HG03095 (cell line): ENCODE results near the gene GIGYF1.
"Not testable (repeated sequence)": the region's sequence is repeated elsewhere in the genome, so short reads cannot be mapped to it uniquely, and the experiment has no call there.

Source experiments
- ATAC-seq: cut with Tn5 transposase; IDR thresholded peaks from one replicate; pipeline ENCODE4 v1.9.1; 2021; ENCODE audit warnings: moderate library complexity; ENCODE audit not compliant: unreplicated experiment

GIGYF1 gene

GRCh38 chr7:100673302-100673941 is 20.6 kb downstream of the GIGYF1 start, which contains the start of gene GNB2:
Gene GNB2, plus strand, starts transcription at chr7:100673740. Its CDS starts 2,526 bp downstream, at chr7:100676266.
- ATAC-seq = peak; percentile 45

- no peak for ATAC-seq
Measured at GRCh38 chr7:100671353-100672327, 22.4 kb downstream of the GIGYF1 start.

GRCh38 chr7:100670074-100670473 is 24.0 kb downstream of the GIGYF1 start:
- no peak for ATAC-seq

GRCh38 chr7:100669106-100669505 is 24.9 kb downstream of the GIGYF1 start:
- ATAC-seq = not testable (repeated sequence)

- no peak for ATAC-seq
Measured at GRCh38 chr7:100668069-100668449, 26.0 kb downstream of the GIGYF1 start.

GRCh38 chr7:100667331-100668068 is 26.6 kb downstream of the GIGYF1 start:
- ATAC-seq = no peak

- ATAC-seq = no peak
Measured at GRCh38 chr7:100665168-100665726, 28.8 kb downstream of the GIGYF1 start.

- not testable (repeated sequence) for ATAC-seq
Measured at GRCh38 chr7:100662194-100662776, 31.8 kb downstream of the GIGYF1 start.

GRCh38 chr7:100655908-100656674 is 38.0 kb downstream of the GIGYF1 start, which contains the start of gene ACTL6B:
Gene ACTL6B, minus strand, starts transcription at chr7:100656448. Its CDS starts 94 bp downstream, at chr7:100656354.
- ATAC-seq = no peak

GRCh38 chr7:100654908-100655831 is 38.9 kb downstream of the GIGYF1 start:
- no peak for ATAC-seq

GRCh38 chr7:100649826-100650565 is 44.1 kb downstream of the GIGYF1 start:
- ATAC-seq = no peak

- no peak for ATAC-seq
Measured at GRCh38 chr7:100642534-100642907, 51.5 kb downstream of the GIGYF1 start.

GRCh38 chr7:100641860-100642533 is 52.1 kb downstream of the GIGYF1 start:
- no peak for ATAC-seq

GRCh38 chr7:100641463-100641859 is 52.6 kb downstream of the GIGYF1 start, which contains the start of gene TFR2:
Gene TFR2, minus strand, starts transcription at chr7:100641552. Its CDS starts 43 bp downstream, at chr7:100641509.
- ATAC-seq = no peak

GRCh38 chr7:100640517-100641440 is 53.3 kb downstream of the GIGYF1 start:
- ATAC-seq = no peak

GRCh38 chr7:100639995-100640516 is 54.0 kb downstream of the GIGYF1 start:
- ATAC-seq = no peak
